ENCODE data around the gene ZNF526. TPM values are rescaled to one million over a fixed set of nuclear protein-coding genes. Genes with fewer than 3 reads are reported as not detected.

Gene ZNF526
- total and polyA plus RNA-seq, 9 donors = 2.4 to 17.9 (median 12.9) TPM

DNA sequence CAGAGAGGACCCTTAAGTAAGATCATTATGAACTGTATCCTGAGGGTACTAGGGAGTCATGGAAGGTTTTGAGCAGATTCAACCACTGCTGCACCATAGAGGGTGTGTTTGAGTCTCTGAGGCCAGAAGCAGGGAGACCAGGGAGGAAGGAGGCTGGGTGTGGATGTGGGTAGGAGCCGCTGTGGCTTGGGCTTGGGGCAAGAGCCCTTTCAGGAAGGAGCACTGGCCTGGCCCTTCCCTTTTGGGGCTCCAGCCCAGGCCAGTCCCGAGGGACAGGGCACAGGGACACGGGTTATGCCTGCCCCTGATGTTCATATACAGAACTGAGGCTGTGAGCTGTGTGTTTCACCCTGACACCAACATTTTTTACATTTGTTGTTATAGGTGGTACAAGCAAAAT lies 56.2 kb downstream of the ZNF526 start:
- intact Hi-C loops (cut with DNase I) = no loop called here
- no peak for TF ChIP-seq CTCF (IDR thresholded peaks at IDR 0.05)
- TF ChIP-seq POLR2A (IDR thresholded peaks at IDR 0.05) = no peak
- TF ChIP-seq EP300 (IDR thresholded peaks at IDR 0.05) = no peak
- no peak for DNase-seq
- no peak overlapping the region for H3K27ac ChIP-seq
- H3K4me1 ChIP-seq (ENCODE audit: insufficient read depth) = peaks cover 6% of the 10 kb centered on the region
- no peaks in the 10 kb centered on the region for H3K27me3 ChIP-seq
- H3K9me3 ChIP-seq = no peaks in the 10 kb centered on the region
- WGBS, 3 donors = 64 to 77% (median 71%) methylated on average over 3 of the region's 3 CpGs
- H3K4me3 ChIP-seq = no peak overlapping the region
- no peaks in the 10 kb centered on the region for H3K36me3 ChIP-seq

- TF ChIP-seq EP300 (IDR thresholded peaks at IDR 0.05) (no peak), POLR2A (IDR thresholded peaks at IDR 0.05) (no peak), CTCF (IDR thresholded peaks at IDR 0.05) (no peak)
- intact Hi-C loops (cut with DNase I) = no loop called here
- H3K4me3 ChIP-seq = no peak overlapping the region
- no peaks in the 10 kb centered on the region for H3K36me3 ChIP-seq
- DNase-seq = no peak
- H3K4me1 ChIP-seq (ENCODE audit: insufficient read depth) = peaks cover 11% of the 10 kb centered on the region
- no peaks in the 10 kb centered on the region for H3K9me3 ChIP-seq
- no peak overlapping the region for H3K27ac ChIP-seq
- no peaks in the 10 kb centered on the region for H3K27me3 ChIP-seq
- WGBS, 3 donors = 82 to 85% (median 85%) methylated on average over 4 of the region's 4 CpGs
These were observed 56.7 kb downstream of the ZNF526 start for GRCh38 chr19:42276821-42277220.

Other genes starting within 250 kb of the ZNF526 start
- under 1 TPM in 1 of 7 donors, not detected in 6; 0.32 TPM for gene ATP1A3, start 226.1 kb upstream of the ZNF526 start, total RNA-seq
- gene ATP1A3, start 226.1 kb upstream of the ZNF526 start, polyA plus RNA-seq = under 1 TPM; 0.02 to 0.33 TPM
- 10 to 100 TPM in 2 of 7 donors, 1 to 10 TPM in 5; 1.7 to 16.3 (median 3.7) TPM for gene GRIK5, start 150.1 kb upstream of the ZNF526 start, total RNA-seq
- gene GRIK5, start 150.1 kb upstream of the ZNF526 start, polyA plus RNA-seq = 1 to 10 TPM; 2.9 to 5.3 TPM
- gene ZNF574, start 144.1 kb upstream of the ZNF526 start, total RNA-seq = 10 to 100 TPM; 10.3 to 24.6 (median 18.2) TPM
- 10 to 100 TPM in 1 of 2 donors, 1 to 10 TPM in 1; 2.4 to 14.9 TPM for gene ZNF574, start 144.1 kb upstream of the ZNF526 start, polyA plus RNA-seq
- gene POU2F2, start 87.9 kb upstream of the ZNF526 start, total RNA-seq = 1 to 10 TPM in 4 of 7 donors, under 1 TPM in 2, not detected in 1; 0.72 to 4.3 (median 1.4) TPM
- gene POU2F2, start 87.9 kb upstream of the ZNF526 start, polyA plus RNA-seq = 1 to 10 TPM in 1 of 2 donors, under 1 TPM in 1; 0.52 to 1.2 TPM
- 10 to 100 TPM; 14.9 to 36.8 (median 25.1) TPM for gene DEDD2, start 2.6 kb upstream of the ZNF526 start, total RNA-seq
- 10 to 100 TPM in 1 of 2 donors, 1 to 10 TPM in 1; 8.3 to 33.1 TPM for gene DEDD2, start 2.6 kb upstream of the ZNF526 start, polyA plus RNA-seq
- gene GSK3A, start 22.3 kb downstream of the ZNF526 start, total RNA-seq = 10 to 100 TPM; 16.0 to 40.9 (median 34.9) TPM
- gene GSK3A, start 22.3 kb downstream of the ZNF526 start, polyA plus RNA-seq = 10 to 100 TPM; 31.9 to 38.3 TPM
- gene ERF, start 34.8 kb downstream of the ZNF526 start, total RNA-seq = 100 to 1,000 TPM in 1 of 7 donors, 10 to 100 TPM in 6; 23.1 to 110 (median 76.6) TPM
- 10 to 100 TPM; 31.7 to 51.0 TPM for gene ERF, start 34.8 kb downstream of the ZNF526 start, polyA plus RNA-seq
- 100 to 1,000 TPM in 4 of 7 donors, 10 to 100 TPM in 3; 24.6 to 139 (median 113) TPM for gene CIC, start 48.9 kb downstream of the ZNF526 start, total RNA-seq
- gene CIC, start 48.9 kb downstream of the ZNF526 start, polyA plus RNA-seq = 10 to 100 TPM in 1 of 2 donors, 1 to 10 TPM in 1; 6.6 to 71.0 TPM
- 1 to 10 TPM in 2 of 7 donors, under 1 TPM in 4, not detected in 1; 0.58 to 2.9 (median 0.78) TPM for gene PRR19, start 81.8 kb downstream of the ZNF526 start, total RNA-seq
- gene PRR19, start 81.8 kb downstream of the ZNF526 start, polyA plus RNA-seq = under 1 TPM in 1 of 2 donors, not detected in 1; 0.71 TPM
- gene PAFAH1B3, start 82.3 kb downstream of the ZNF526 start, total RNA-seq = 10 to 100 TPM; 15.8 to 40.2 (median 20.6) TPM
- 10 to 100 TPM in 1 of 2 donors, 1 to 10 TPM in 1; 4.1 to 23.4 TPM for gene PAFAH1B3, start 82.3 kb downstream of the ZNF526 start, polyA plus RNA-seq
- 1 to 10 TPM in 1 of 7 donors, under 1 TPM in 4, not detected in 2; 0.20 to 1.7 (median 0.31) TPM for gene TMEM145, start 93.0 kb downstream of the ZNF526 start, total RNA-seq
- gene TMEM145, start 93.0 kb downstream of the ZNF526 start, polyA plus RNA-seq = under 1 TPM in 1 of 2 donors, not detected in 1; 0.08 TPM
- 10 to 100 TPM; 11.0 to 31.6 (median 27.0) TPM for gene MEGF8, start 105.3 kb downstream of the ZNF526 start, total RNA-seq
- 10 to 100 TPM; 17.8 to 21.6 TPM for gene MEGF8, start 105.3 kb downstream of the ZNF526 start, polyA plus RNA-seq
- not detected for gene CNFN, start 170.0 kb downstream of the ZNF526 start, total RNA-seq
- gene CNFN, start 170.0 kb downstream of the ZNF526 start, polyA plus RNA-seq = under 1 TPM; 0.47 to 0.91 TPM
- gene LIPE, start 207.1 kb downstream of the ZNF526 start, total RNA-seq = 10 to 100 TPM in 3 of 7 donors, 1 to 10 TPM in 4; 2.3 to 15.1 (median 5.4) TPM
- gene LIPE, start 207.1 kb downstream of the ZNF526 start, polyA plus RNA-seq = 1 to 10 TPM; 1.7 to 7.9 TPM
- under 1 TPM in 2 of 7 donors, not detected in 5; 0.32 to 0.46 TPM for gene CXCL17, start 222.6 kb downstream of the ZNF526 start, total RNA-seq
- not detected for gene CXCL17, start 222.6 kb downstream of the ZNF526 start, polyA plus RNA-seq

Measured in ovary (tissue), 9 donors.